ENCODE measurements around the gene RHBDD2.
"Not testable (repeated sequence)": the region's sequence is repeated elsewhere in the genome, so short reads cannot be mapped to it uniquely, and the experiment has no call there.

Gene RHBDD2

GRCh38 chr7:75889826-75890225, 11.0 kb downstream of the RHBDD2 start:
- DNase-seq = no peak

DNA sequence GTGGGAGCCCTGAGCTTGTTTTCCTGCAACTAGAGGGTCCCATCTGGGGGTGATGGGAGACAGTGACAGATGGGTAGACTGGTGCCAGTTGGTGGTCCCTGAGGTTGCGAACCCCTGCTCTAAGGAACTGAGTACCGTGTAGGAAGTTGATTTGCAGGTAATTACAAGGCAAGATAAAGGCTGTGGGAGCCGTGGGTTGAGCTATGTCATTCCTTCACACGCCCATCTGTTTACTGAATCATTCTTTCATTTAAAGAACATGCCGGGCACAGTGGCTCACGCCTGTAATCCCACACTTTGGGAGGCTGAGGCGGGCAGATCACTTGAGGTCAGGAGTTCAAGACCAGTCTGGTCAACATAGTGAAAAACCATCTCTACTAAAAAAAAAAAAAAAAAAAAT, 12.4 kb downstream of the RHBDD2 start:
- not testable (repeated sequence) for DNase-seq

- DNase-seq = no peak
Observed at GRCh38 chr7:75891815-75892411, 13.1 kb downstream of the RHBDD2 start.

DNA sequence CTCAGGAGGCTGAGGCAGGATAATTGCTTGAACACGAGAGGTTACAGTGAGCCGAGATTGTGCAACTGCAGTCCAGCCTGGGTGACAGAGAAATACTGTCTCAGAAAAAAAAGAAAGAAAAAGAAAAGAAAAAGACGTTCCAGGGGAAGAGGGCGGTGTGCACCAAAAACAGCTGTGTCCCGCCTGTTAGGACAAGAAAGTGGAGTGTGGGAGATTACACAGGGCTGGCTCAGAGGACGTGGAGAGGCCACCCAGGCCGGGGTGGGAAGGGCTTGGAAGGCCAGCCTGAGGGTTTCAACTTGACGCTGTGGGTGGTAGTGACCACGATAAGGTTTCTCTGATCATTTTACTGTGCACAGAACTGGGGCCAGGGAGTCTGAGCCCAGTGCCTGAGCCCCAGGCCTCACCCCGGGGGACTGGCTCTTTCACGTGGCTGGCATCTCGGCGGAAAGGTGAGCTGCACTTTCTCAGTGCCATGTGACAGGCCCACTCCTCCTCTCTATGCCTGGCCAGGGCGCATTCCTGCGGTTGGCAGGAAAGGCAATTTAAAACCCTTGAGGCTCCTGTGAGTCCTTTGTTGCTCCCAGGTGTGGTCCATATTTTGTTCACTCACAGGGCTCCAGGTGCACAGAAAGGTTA, 13.9 kb downstream of the RHBDD2 start:
- no peak for DNase-seq

- DNase-seq = no peak
Observed at GRCh38 chr7:75896803-75897327, 18.0 kb downstream of the RHBDD2 start.

DNA sequence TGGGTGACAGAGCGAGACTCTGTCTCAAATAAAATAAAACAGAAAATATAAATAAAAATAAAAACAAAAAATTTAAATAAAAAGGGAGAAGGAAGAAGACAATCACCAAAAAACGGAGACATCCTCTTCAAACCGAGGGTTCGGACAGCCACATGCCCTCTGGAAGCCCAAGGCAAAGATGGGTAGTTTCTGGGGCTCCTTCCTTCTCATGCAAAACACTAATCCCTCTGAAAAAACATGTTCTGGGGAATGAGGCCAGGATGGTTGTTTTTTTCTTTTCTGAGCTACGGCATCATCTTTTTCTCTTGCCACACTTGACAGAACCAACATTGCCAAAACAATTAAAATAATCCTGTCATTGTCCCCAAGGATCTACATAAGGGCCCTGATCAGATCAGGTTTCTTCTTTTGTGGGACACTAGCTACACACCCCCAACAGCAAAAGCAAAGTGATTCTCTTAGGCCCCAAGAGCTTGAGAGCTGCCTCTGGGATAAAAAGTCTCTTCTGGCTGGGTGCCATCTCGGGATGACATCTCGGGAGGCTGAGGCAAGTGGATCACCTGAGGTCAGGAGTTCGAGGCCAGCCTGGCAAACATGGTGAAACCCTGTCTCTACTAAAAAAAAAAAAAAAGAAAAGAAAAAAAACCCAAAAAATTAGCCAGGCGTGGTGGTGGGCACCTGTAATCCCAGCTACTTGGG, 21.9 kb downstream of the RHBDD2 start:
- DNase-seq = no peak

DNA sequence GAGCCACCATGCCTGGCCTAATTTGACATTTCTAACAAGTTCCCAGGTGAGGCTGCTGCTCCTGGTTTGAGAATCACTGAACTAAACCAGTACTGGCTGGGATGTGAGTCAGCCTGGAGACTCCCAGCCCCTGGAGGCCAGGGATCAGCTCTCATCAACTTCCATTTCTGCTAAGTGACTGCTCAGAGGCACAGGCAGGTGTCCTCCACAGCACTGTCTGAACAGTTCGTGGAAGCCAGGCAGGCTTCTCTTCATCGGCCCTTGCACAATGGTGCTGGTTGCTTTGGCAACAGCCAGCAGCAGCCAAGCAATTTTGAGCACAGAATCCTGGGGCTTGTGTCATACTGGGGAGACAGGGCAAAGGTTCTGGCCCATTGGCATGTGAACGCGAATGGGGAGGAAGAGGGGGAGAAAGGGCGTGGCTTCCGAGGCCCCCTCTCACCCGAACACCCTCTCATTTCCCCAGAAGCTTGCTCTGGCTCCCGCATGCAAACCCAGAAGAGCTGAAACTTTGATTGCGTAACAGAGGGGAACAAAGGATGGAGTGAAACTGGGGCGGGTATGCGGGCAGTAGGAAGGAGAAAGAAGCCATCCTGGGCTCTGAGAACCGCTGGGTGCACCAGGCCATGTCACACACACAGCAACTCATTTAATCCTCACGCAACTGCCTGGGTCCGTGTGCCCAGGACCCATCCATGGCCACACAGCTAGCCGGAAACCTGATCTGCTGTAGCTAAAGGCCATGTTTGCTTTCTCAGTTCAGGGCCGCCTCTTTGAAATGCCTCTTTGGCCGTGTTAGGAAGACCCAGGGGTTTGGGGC, 27.2 kb downstream of the RHBDD2 start:
- DNase-seq = peak; percentile 22

DNA sequence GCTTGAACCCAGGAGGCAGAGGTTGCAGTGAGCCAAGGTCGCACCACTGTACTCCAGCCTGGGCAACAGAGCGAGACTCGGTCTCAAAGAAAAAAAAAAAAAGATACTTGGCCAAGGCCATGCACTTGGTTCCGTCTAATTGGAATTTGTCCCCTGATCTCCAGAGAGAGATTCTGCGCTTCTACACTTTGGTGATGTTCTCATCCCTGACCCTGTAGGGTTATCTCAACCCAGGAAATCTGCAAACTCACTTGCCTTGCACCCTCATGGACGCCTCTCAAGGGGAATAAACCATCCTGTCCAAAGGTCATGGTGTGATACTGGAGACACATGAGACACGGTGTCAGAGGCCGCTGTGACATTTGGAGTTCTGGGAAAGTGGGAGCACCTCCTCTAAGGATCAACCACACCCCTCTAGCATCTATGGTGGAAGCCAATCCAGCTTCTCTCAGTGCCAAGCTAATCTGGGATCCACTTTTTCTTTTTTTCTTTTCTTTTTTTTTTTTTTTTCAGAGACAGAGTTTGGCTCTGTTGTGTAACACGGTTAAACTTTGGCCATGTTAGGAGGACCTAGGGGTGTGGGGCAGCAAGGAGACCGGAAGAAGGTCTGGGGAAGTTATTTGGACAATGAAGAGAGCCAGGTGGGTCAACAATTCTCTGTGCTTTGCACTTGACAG, 28.3 kb downstream of the RHBDD2 start:
- DNase-seq = no peak

DNA sequence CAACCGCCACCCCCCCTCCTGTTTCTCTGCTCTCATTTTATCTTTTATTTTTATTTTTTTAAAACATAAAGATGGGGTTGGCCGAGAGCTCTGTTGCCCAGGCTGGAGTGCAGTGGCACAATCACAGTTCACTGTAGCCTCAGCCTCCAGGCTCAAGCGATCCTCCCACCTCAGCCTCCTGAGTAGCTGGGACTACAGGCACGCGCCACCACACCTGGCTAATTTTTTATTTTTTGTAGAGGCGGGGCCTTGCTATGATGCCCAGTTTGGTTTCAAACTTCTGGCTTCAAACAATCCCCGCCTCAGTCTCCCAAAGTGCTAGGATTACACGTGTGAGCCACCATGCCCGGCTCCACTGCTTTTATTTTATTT, 28.8 kb downstream of the RHBDD2 start:
- DNase-seq = not testable (repeated sequence)

DNA sequence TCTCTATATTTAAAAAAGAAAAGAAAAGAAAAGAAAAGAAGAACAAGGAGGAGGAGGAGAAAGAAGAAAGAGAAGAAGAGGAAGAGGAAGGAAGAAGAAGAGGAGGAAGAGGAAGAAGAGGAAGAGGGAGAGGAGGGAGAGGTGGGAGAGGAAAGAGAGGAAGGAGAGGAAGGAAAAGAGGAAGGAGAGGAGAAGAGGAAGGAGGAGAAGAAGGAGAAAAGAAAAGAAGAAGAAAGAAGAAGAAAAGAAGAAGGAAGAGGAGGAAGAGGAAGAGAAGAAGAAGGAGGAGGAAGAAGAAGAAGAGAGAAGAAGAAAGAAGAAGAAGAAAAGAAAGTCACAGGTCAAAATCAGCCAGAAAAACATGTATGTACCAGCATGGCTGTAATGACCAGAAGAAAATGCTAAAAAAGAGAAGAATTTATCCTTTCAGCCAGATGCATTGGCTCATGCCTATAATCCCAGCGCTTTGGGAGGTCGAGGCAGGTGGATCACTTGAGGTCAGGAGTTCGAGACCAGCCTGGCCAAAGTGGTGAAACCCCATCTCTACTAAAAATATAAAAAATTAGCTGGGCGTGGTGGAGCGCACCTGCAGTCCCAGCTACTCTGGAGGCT, 30.8 kb downstream of the RHBDD2 start:
- no peak for DNase-seq

DNA sequence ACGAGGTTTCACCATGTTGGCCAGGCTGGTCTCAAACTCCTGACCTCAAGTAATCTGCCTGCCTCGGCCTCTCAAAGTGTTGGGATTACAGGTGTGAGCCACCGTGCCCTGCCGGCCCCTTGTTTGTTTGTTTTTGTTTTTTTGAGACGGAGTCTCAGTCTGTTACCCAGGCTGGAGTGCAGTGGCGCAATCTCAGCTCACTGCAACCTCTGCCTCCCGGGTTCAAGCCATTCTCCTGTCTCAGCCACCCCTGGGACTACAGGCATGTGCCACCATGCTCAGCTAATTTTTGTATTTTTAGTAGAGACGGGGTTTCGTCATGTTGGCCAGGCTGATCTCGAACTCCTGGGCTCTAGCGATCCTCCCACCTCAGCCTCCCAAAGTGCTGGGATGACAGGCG, 32.4 kb downstream of the RHBDD2 start:
- DNase-seq = not testable (repeated sequence)

GRCh38 chr7:75913437-75913836, 34.6 kb downstream of the RHBDD2 start:
- no peak for DNase-seq

GRCh38 chr7:75914169-75914654, 35.4 kb downstream of the RHBDD2 start:
- DNase-seq = no peak

GRCh38 chr7:75914655-75915415, 36.0 kb downstream of the RHBDD2 start, which contains the start of gene POR:
Gene POR (plus strand): TSS chr7:75915155. CDS start chr7:75954002, 38,847 bp downstream.
- DNase-seq = peak; percentile 87

GRCh38 chr7:75915416-75916156, 36.8 kb downstream of the RHBDD2 start:
- DNase-seq = no peak

- no peak for DNase-seq
Observed at GRCh38 chr7:75916259-75916658, 37.4 kb downstream of the RHBDD2 start.

DNA sequence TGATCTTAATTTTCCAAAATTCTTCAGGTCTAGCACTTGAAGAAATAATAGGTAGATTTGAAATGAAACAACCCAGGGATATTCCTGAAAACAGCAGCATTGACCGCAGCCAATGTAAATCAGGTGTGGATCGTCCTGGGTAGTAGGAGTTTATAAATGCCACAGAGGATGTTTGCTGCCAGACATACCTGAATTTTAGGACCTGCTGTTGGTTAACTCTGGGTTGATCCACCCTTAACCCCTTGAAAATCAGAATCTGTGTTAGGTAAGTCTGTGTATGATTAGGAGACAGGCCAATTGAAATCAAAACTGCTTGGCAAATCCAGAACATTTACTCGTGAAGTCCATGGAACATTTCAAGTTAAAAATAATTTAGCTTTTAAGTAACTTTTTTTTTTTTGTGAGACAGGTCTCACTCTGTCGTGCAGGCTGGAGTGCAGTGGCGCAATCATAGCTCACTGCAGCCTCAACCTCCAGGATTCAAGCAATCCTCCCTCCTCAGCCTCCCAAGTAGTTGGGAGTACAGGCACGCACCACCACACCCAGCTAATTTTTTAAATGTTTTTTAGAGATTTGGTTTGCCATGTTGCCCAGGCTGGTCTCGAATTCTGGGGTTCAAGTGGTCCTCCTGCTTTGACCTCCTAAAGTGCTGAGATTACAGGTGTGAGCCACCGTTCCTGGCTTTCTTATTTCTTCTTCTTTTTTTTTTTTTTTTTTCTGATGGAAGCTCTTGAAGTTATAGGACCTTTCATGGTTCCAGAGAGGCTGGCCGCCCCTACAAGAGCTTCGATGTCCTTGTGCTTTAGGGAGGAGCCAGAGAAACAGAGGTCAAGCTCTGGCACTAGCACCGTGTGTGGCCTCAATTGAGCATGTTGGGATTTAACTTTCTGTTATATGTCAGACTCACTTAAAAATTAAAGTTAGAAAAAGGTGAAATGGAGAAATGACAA, 38.1 kb downstream of the RHBDD2 start:
- DNase-seq = no peak

DNA sequence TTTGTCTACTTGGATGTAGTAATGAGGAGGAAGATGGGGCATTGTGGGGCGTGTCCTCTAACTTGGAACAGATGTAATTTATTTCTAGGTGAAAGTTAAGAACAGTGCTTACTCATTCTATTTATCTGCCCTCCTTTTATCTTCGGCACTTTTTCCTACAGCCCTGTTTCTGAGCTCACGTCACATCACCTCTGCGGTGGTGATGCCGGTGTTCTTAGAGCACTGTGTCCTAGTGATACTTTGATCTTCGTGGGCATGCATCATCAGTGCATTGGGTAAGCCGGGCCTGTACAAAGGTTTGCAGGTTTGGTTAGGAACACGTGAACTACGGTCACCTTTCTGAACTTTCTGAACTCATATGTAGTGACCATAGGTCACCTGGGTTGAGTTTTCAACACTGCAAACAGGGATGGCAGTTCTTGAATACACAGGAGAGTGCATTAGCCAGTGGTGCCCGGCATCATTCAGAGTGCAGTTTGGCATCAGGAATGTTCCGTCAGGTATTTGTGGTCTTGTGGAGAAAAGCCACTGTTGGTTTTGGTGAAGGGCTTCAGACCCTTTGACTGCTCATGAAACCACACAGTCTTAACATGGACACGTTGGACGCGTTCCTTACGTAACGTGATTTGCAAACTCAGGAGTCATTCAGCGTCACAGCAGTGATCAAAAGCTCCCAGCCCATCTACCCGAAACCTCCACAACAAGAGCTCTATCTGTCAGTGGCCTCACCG, 41.8 kb downstream of the RHBDD2 start:
- no peak for DNase-seq

All from NCI-H1105 treated with DMSO at 0.1 percent for 48 hours (cell line).